ENCODE results near the gene ACE. TPM values are rescaled to one million over a fixed set of nuclear protein-coding genes. Genes with fewer than 3 reads are reported as not detected.

The ACE gene
- total RNA-seq, 6 donors from 2014 or later, result 21.1 to 90.6 (median 65.1) TPM

DNA sequence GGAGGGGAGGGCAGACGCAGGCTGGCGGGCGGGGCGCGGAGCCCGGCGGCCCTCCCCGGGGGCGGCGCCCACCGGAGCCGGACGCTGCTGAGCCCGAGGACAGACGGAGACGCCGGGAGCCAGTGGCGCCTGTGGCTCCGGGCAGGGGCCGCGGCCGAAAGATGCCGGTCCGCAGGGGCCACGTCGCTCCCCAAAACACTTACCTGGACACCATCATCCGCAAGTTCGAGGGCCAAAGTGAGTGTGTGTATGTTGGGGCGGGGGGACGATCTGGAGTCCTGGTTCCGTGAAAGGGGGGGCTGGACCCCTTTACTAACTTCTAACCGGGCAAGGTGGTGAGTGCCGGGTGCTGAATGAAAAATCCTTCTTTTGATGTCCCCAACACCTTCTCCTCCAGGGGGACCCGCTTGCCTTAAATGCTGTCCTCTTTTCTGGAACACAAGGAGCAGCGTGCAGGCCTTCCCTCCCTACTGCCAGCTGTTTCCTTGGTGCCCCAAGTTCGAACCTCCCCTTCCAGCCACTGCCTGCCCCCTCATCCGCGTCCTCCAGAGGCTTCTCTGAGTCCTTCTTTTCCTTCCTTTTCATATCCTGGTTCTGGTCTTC is 46.5 kb downstream of the ACE start, which contains the start of gene KCNH6:
KCNH6 (plus strand) TSS at position 106 of the 603 bp plus-strand sequence; CDS start at position 162, 56 bp downstream.
- DNase-seq, result no peak
- ATAC-seq (ENCODE audit: low FRiP score in 2 of 2), result no peak
- peaks cover 5 to 11% (median 7%) of the 10 kb centered on the region in 4 donors for H3K4me1 ChIP-seq
- TF ChIP-seq POLR2AphosphoS5 (IDR thresholded peaks at IDR 0.05) (no peak), POLR2A (IDR thresholded peaks at IDR 0.05) (no peak), EP300 (IDR thresholded peaks at IDR 0.05) (no peak)
- TF ChIP-seq, protein P1, sequence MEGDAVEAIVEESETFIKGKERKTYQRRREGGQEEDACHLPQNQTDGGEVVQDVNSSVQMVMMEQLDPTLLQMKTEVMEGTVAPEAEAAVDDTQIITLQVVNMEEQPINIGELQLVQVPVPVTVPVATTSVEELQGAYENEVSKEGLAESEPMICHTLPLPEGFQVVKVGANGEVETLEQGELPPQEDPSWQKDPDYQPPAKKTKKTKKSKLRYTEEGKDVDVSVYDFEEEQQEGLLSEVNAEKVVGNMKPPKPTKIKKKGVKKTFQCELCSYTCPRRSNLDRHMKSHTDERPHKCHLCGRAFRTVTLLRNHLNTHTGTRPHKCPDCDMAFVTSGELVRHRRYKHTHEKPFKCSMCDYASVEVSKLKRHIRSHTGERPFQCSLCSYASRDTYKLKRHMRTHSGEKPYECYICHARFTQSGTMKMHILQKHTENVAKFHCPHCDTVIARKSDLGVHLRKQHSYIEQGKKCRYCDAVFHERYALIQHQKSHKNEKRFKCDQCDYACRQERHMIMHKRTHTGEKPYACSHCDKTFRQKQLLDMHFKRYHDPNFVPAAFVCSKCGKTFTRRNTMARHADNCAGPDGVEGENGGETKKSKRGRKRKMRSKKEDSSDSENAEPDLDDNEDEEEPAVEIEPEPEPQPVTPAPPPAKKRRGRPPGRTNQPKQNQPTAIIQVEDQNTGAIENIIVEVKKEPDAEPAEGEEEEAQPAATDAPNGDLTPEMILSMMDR (IDR thresholded peaks at IDR 0.05), result no peak
- 14 to 37% methylated on average over 7 to 24 of the region's 38 CpGs for WGBS, 2 donors
- H3K36me3 ChIP-seq, result no peaks in the 10 kb centered on the region
- H3K9me3 ChIP-seq, result no peaks in the 10 kb centered on the region
- no peak within 1 kb of the TSS for H3K27ac ChIP-seq
- peak within 1 kb of the TSS in 3 of 4 donors; percentile 23 to 34 (median 32) for H3K4me3 ChIP-seq
- H3K27me3 ChIP-seq, result no peaks in the 10 kb centered on the region

DNA sequence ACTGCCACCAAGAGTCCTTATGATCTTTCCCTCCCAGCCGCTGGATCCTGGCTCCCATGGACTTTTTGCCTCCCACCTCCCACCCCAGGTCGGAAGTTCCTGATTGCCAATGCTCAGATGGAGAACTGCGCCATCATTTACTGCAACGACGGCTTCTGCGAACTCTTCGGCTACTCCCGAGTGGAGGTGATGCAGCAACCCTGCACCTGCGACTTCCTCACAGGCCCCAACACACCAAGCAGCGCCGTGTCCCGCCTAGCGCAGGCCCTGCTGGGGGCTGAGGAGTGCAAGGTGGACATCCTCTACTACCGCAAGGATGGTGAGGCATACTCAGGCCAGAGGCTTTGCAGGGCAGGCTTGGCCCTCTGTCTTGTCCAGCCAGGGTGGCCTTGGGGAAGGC is 47.2 kb downstream of the ACE start:
- Histone ChIP-seq H3K36me3 (no peaks in the 10 kb centered on the region), H3K27ac (no peak overlapping the region), H3K4me1 (peaks cover 5 to 11% (median 7%) of the 10 kb centered on the region in 4 donors), H3K27me3 (no peaks in the 10 kb centered on the region), H3K4me3 (no peak overlapping the region), H3K9me3 (no peaks in the 10 kb centered on the region)
- ATAC-seq (ENCODE audit: low FRiP score in 2 of 2) (no peak), DNase-seq (no peak)
- WGBS, 2 donors, result 91 to 93% methylated on average over 13 to 14 of the region's 14 CpGs
- TF ChIP-seq, protein P1 (IDR thresholded peaks at IDR 0.05), result no peak
- TF ChIP-seq EP300 (IDR thresholded peaks at IDR 0.05) (no peak), POLR2AphosphoS5 (IDR thresholded peaks at IDR 0.05) (no peak), POLR2A (IDR thresholded peaks at IDR 0.05) (no peak)

DNA sequence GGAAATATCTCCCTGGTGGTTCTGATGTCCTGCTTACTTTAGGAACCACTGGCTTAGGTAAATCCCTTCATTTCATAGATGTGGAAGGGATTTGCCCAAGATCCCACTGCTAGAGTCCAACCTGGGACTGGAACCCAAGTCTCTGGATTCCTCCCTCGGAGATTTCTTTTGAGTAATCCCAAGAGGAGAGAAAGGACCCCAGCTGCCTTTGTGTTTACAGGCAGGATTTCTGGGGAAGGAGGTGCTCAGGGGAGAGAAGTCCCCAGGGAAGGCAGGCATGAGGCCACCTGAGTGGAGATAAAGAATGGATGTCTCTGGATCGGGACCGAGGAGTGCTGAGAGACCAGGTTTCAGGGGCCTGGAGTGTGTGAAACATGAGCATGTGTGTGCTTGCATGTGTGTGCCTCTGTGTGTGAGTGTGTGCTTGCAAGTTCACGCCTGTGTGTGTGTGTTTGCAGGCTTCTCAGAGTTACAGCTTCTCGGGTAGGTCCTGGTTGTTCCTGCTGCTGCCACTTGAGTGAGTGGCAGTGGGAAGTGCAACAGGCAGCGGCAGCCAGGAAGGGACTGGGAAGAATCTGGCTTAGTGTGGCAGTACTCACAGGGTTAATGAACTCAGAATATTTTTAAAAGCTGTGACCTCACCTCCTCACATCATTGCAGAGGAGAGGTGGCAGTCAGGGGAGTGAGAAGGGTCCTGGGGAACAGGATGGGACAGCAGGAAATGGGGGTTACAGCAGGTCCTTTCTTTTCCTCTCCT is 48.5 kb downstream of the ACE start:
- 53 to 59% methylated on average over 5 to 6 of the region's 6 CpGs for WGBS, 2 donors
- TF ChIP-seq POLR2A (IDR thresholded peaks at IDR 0.05), result no peak
- no peak for TF ChIP-seq POLR2AphosphoS5 (IDR thresholded peaks at IDR 0.05)
- TF ChIP-seq EP300 (IDR thresholded peaks at IDR 0.05), result no peak
- TF ChIP-seq, protein P1 (IDR thresholded peaks at IDR 0.05), result no peak
- no peak for ATAC-seq (ENCODE audit: low FRiP score in 2 of 2)
- Histone ChIP-seq H3K4me1 (peaks cover 5 to 11% (median 7%) of the 10 kb centered on the region in 4 donors), H3K36me3 (no peaks in the 10 kb centered on the region), H3K4me3 (no peak overlapping the region), H3K27me3 (no peaks in the 10 kb centered on the region), H3K9me3 (no peaks in the 10 kb centered on the region), H3K27ac (no peak overlapping the region)
- no peak for DNase-seq

DNA sequence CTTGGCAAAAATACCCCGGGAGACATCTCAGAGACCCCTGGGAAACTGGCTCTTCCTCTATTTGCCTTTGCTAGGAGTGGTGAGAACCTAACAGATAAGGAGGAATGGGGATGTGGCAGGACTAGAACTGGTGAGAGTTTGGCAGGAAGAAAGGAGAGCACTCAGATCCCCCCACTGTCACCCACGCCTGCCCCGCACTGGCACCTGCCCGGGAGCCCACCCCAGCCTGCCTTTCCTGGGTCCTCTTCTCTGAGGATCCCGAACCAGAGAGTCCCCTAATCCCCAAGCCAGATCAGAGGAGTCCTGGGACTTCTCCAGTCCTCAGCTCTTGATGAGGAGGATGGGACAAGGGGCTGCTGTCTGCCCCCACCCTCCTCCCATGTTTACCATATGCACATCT is 50.0 kb downstream of the ACE start:
- no peaks in the 10 kb centered on the region for H3K27me3 ChIP-seq
- ATAC-seq (ENCODE audit: low FRiP score in 2 of 2) (no peak), DNase-seq (peak in 1 of 2 donors; percentile 44)
- TF ChIP-seq POLR2AphosphoS5 (IDR thresholded peaks at IDR 0.05), result no peak
- TF ChIP-seq EP300 (IDR thresholded peaks at IDR 0.05), result no peak
- TF ChIP-seq, protein P1 (IDR thresholded peaks at IDR 0.05), result no peak
- TF ChIP-seq POLR2A (IDR thresholded peaks at IDR 0.05), result no peak
- WGBS, 2 donors, result 67 to 89% methylated on average over 2 to 5 of the region's 5 CpGs
- no peak overlapping the region for H3K4me3 ChIP-seq
- no peaks in the 10 kb centered on the region for H3K36me3 ChIP-seq
- no peaks in the 10 kb centered on the region for H3K9me3 ChIP-seq
- no peak overlapping the region for H3K27ac ChIP-seq
- peaks cover 5 to 11% (median 7%) of the 10 kb centered on the region in 4 donors for H3K4me1 ChIP-seq
